GM20000 (cell line): ENCODE results near the gene ZFC3H1.
"Not testable (repeated sequence)": the region's sequence is repeated elsewhere in the genome, so short reads cannot be mapped to it uniquely, and the experiment has no call there.

Source experiments
- DNase-seq: peaks from one replicate; pipeline ENCODE4 v3.0.0; 2012; ENCODE audit warnings: low spot score
- CTCF ChIP-seq: IDR thresholded peaks from 2 replicates; pipeline ENCODE4 v1.5.1; 2012; ENCODE audit warnings: mild to moderate bottlenecking, control low read depth; ENCODE audit errors: extremely low read depth, missing control alignments

ZFC3H1 gene

GRCh38 chr12:71587012-71587411, 76.6 kb downstream of the ZFC3H1 start:
- no peak for DNase-seq
- no peak for TF ChIP-seq CTCF

GRCh38 chr12:71585218-71585617, 78.4 kb downstream of the ZFC3H1 start:
- no peak for DNase-seq
- no peak for TF ChIP-seq CTCF

GRCh38 chr12:71584356-71584755, 79.3 kb downstream of the ZFC3H1 start:
- TF ChIP-seq CTCF: no peak
- DNase-seq: no peak

GRCh38 chr12:71582925-71583324, 80.7 kb downstream of the ZFC3H1 start:
- no peak for TF ChIP-seq CTCF
- no peak for DNase-seq

- no peak for DNase-seq
- no peak for TF ChIP-seq CTCF
Measured at GRCh38 chr12:71581206-71581605, 82.4 kb downstream of the ZFC3H1 start.

- no peak for TF ChIP-seq CTCF
- no peak for DNase-seq
Measured at GRCh38 chr12:71578694-71579258, 84.9 kb downstream of the ZFC3H1 start.

- no peak for DNase-seq
- TF ChIP-seq CTCF: no peak
Measured at GRCh38 chr12:71576496-71576895, 87.2 kb downstream of the ZFC3H1 start.

- DNase-seq: not testable (repeated sequence)
Measured at GRCh38 chr12:71569885-71570284, 93.8 kb downstream of the ZFC3H1 start.
